ENCODE results near the gene KITLG. TPM values are rescaled to one million over a fixed set of nuclear protein-coding genes. Genes with fewer than 3 reads are reported as not detected.

The KITLG gene
- polyA plus RNA-seq, 2 of the 4 experiments (the other 2 are of a cell fraction) = 8.0 to 10.1 TPM

DNA sequence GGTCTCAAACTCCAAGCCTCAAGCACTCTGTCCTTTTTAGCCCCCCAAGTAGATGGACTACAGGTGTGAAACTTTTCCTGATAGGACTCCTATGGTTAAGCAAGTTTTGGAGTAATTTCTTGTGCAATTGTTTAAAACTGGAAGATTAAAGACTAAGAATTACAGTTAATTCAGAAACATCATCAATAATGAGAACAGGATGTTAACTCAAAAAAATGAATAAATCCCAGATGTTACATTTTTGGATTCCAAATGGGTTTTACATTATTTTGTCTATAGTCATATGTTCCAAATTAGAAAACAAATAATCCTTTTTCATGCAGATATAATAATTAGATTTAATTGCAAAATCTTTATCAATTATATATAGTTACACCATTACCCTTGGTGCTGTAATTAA is 24.4 kb upstream of the KITLG start (continued):
- no peak for TF ChIP-seq ZC3H11A (IDR thresholded peaks at IDR 0.05)

DNA sequence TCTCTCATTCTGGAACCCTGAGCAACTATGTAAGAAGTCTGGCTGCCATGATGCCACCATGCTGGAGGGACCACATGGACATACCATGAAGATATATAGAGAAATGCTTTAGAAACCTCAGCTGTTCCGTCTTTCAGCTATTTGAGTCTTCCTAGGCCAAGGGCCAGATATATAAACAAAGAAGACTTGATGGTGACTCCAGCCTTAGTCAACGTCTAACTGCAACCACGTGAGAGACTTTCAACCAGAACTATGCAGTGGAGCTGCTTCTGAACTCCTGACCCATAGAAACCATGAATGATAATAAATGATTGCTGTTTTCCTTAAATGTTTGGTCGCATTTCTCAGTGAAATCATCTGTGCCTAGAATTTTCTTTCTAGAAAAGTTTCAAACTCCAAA is 20.0 kb upstream of the KITLG start:
- FAIRE-seq (no peak), DNase-seq (ENCODE audit: low read depth in 1 of 2, low spot score in 1 of 2) (peak in 1 of 2 experiments; percentile 14), ATAC-seq (no peak)
- ChIA-PET POLR2A (no interaction called here), CTCF (no interaction called here)
- TF ChIP-seq, protein P1, sequence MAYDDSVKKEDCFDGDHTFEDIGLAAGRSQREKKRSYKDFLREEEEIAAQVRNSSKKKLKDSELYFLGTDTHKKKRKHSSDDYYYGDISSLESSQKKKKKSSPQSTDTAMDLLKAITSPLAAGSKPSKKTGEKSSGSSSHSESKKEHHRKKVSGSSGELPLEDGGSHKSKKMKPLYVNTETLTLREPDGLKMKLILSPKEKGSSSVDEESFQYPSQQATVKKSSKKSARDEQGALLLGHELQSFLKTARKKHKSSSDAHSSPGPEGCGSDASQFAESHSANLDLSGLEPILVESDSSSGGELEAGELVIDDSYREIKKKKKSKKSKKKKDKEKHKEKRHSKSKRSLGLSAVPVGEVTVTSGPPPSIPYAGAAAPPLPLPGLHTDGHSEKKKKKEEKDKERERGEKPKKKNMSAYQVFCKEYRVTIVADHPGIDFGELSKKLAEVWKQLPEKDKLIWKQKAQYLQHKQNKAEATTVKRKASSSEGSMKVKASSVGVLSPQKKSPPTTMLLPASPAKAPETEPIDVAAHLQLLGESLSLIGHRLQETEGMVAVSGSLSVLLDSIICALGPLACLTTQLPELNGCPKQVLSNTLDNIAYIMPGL (CRISPR knock-in tag; IDR thresholded peaks at IDR 0.05; ENCODE audit: borderline replicate concordance) = no peak
- TF ChIP-seq RFX5 (IDR thresholded peaks at IDR 0.05) (no peak), NR3C1 (IDR thresholded peaks at IDR 0.05) (no peak), FOSL2 (IDR thresholded peaks at IDR 0.05) (no peak), FOSL2 (CRISPR knock-in tag; IDR thresholded peaks at IDR 0.05) (no peak), JUNB (IDR thresholded peaks at IDR 0.05) (no peak), RNF2 (IDR thresholded peaks at IDR 0.05; ENCODE audit: borderline replicate concordance, low read depth) (no peak), HOXB13 (CRISPR knock-in tag; IDR thresholded peaks at IDR 0.05; ENCODE audit: low read depth) (no peak), ESRRA (IDR thresholded peaks at IDR 0.05; ENCODE audit: borderline replicate concordance, low read length) (no peak), FOXS1 (CRISPR knock-in tag; IDR thresholded peaks at IDR 0.05) (no peak), BHLHE40 (IDR thresholded peaks at IDR 0.05; ENCODE audit: low read depth, low read length) (no peak)
- TF ChIP-seq, protein P2, sequence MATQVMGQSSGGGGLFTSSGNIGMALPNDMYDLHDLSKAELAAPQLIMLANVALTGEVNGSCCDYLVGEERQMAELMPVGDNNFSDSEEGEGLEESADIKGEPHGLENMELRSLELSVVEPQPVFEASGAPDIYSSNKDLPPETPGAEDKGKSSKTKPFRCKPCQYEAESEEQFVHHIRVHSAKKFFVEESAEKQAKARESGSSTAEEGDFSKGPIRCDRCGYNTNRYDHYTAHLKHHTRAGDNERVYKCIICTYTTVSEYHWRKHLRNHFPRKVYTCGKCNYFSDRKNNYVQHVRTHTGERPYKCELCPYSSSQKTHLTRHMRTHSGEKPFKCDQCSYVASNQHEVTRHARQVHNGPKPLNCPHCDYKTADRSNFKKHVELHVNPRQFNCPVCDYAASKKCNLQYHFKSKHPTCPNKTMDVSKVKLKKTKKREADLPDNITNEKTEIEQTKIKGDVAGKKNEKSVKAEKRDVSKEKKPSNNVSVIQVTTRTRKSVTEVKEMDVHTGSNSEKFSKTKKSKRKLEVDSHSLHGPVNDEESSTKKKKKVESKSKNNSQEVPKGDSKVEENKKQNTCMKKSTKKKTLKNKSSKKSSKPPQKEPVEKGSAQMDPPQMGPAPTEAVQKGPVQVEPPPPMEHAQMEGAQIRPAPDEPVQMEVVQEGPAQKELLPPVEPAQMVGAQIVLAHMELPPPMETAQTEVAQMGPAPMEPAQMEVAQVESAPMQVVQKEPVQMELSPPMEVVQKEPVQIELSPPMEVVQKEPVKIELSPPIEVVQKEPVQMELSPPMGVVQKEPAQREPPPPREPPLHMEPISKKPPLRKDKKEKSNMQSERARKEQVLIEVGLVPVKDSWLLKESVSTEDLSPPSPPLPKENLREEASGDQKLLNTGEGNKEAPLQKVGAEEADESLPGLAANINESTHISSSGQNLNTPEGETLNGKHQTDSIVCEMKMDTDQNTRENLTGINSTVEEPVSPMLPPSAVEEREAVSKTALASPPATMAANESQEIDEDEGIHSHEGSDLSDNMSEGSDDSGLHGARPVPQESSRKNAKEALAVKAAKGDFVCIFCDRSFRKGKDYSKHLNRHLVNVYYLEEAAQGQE (IDR thresholded peaks at IDR 0.05) = no peak
- TF ChIP-seq, protein P3, sequence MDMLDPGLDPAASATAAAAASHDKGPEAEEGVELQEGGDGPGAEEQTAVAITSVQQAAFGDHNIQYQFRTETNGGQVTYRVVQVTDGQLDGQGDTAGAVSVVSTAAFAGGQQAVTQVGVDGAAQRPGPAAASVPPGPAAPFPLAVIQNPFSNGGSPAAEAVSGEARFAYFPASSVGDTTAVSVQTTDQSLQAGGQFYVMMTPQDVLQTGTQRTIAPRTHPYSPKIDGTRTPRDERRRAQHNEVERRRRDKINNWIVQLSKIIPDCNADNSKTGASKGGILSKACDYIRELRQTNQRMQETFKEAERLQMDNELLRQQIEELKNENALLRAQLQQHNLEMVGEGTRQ (IDR thresholded peaks at IDR 0.05) = no peak
- TF ChIP-seq, protein P4, sequence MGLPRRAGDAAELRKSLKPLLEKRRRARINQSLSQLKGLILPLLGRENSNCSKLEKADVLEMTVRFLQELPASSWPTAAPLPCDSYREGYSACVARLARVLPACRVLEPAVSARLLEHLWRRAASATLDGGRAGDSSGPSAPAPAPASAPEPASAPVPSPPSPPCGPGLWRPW (IDR thresholded peaks at IDR 0.05) = no peak
- TF ChIP-seq, protein P5, sequence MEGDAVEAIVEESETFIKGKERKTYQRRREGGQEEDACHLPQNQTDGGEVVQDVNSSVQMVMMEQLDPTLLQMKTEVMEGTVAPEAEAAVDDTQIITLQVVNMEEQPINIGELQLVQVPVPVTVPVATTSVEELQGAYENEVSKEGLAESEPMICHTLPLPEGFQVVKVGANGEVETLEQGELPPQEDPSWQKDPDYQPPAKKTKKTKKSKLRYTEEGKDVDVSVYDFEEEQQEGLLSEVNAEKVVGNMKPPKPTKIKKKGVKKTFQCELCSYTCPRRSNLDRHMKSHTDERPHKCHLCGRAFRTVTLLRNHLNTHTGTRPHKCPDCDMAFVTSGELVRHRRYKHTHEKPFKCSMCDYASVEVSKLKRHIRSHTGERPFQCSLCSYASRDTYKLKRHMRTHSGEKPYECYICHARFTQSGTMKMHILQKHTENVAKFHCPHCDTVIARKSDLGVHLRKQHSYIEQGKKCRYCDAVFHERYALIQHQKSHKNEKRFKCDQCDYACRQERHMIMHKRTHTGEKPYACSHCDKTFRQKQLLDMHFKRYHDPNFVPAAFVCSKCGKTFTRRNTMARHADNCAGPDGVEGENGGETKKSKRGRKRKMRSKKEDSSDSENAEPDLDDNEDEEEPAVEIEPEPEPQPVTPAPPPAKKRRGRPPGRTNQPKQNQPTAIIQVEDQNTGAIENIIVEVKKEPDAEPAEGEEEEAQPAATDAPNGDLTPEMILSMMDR (IDR thresholded peaks at IDR 0.05) = no peak
- H3K4me1 ChIP-seq = no peaks in the 10 kb centered on the region
- H3K4me2 ChIP-seq = no peak overlapping the region
- H3K27ac ChIP-seq = no peak overlapping the region
- no peak overlapping the region for H3K4me3 ChIP-seq
- 43% methylated on average over 4 of the region's 4 CpGs for WGBS (ENCODE audit: missing lambda C conversion rate)
- no peaks in the 10 kb centered on the region for H3K9me3 ChIP-seq

DNA sequence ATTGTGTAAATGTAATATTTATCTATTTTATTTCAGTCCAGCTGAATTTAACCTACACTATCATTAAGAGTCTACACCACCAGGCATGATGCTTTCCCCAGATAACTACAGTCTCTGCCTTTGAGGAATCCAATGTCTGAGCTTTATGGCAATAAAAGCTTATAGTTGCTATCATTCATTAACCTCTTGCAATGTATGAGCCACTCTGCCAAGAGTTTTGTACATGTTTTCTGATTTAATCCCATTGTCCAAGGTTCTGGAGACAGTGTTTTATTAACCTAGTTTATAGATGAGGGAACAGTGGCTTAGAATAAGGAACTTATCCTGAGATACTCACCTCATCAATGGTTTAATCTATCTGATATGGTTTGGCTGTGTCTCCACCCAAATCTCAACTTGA is 17.1 kb upstream of the KITLG start:
- CTCF ChIA-PET = no interaction called here
- no peak overlapping the region for H3K27ac ChIP-seq
- no peak overlapping the region for H3K4me3 ChIP-seq
- ATAC-seq (no peak), DNase-seq (ENCODE audit: low read depth in 1 of 2, low spot score in 1 of 2) (no peak), FAIRE-seq (no peak)
- POLR2A ChIA-PET = no interaction called here
- no peaks in the 10 kb centered on the region for H3K4me1 ChIP-seq
- no peaks in the 10 kb centered on the region for H3K9me3 ChIP-seq
- H3K4me2 ChIP-seq = no peak overlapping the region
- TF ChIP-seq NFE2L2 (conservative IDR thresholded peaks at IDR 0.05; ENCODE audit: low read length) = no peak
- no peak for TF ChIP-seq HOXB5 (CRISPR knock-in tag; IDR thresholded peaks at IDR 0.05)
- TF ChIP-seq RCOR1 (IDR thresholded peaks at IDR 0.05; ENCODE audit: low read depth, low read length) = no peak
- no peak for TF ChIP-seq CHD2 (IDR thresholded peaks at IDR 0.05; ENCODE audit: low read length, partially characterized antibody)
- no peak for TF ChIP-seq RAD21 (conservative IDR thresholded peaks at IDR 0.05 in 1 of 2, IDR thresholded peaks at IDR 0.05 in 1 of 2)
- no peak for TF ChIP-seq ZFP36 (IDR thresholded peaks at IDR 0.05; ENCODE audit: borderline replicate concordance, partially characterized antibody)
- TF ChIP-seq, protein P1 (CRISPR knock-in tag; IDR thresholded peaks at IDR 0.05; ENCODE audit: borderline replicate concordance) = no peak
- TF ChIP-seq, protein P3 (IDR thresholded peaks at IDR 0.05) = no peak
- TF ChIP-seq, protein P6, sequence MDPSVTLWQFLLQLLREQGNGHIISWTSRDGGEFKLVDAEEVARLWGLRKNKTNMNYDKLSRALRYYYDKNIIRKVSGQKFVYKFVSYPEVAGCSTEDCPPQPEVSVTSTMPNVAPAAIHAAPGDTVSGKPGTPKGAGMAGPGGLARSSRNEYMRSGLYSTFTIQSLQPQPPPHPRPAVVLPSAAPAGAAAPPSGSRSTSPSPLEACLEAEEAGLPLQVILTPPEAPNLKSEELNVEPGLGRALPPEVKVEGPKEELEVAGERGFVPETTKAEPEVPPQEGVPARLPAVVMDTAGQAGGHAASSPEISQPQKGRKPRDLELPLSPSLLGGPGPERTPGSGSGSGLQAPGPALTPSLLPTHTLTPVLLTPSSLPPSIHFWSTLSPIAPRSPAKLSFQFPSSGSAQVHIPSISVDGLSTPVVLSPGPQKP (IDR thresholded peaks at IDR 0.05; ENCODE audit: low read depth, low read length) = no peak
